ENCODE results near the gene FAM193A.

Gene FAM193A

DNA sequence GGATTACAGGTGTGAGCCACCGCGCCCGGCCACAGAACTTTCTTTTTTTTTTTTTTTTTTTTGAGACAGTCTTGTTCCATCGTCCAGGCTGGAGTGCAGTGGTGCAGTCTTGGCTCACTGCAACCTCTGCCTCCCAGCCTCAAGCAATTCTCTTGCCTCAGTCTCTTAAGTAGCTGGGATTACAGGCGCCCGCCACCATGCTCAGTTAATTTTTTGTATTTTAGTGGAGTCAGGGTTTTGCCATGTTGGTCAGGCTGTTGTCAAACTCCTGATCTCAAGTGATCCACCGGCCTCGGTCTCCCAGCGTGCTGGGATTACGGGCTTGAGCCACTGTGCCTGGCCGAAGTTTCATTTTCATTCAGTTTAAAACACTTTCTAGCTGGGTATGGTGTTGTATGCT is 16.4 kb downstream of the FAM193A start:
- TF ChIP-seq FOXP2 (optimal IDR thresholded peaks at IDR 0.05; ENCODE audit: borderline replicate concordance, extremely low read depth, extremely low read length, insufficient read depth) = no peak
- TF ChIP-seq, protein P1, sequence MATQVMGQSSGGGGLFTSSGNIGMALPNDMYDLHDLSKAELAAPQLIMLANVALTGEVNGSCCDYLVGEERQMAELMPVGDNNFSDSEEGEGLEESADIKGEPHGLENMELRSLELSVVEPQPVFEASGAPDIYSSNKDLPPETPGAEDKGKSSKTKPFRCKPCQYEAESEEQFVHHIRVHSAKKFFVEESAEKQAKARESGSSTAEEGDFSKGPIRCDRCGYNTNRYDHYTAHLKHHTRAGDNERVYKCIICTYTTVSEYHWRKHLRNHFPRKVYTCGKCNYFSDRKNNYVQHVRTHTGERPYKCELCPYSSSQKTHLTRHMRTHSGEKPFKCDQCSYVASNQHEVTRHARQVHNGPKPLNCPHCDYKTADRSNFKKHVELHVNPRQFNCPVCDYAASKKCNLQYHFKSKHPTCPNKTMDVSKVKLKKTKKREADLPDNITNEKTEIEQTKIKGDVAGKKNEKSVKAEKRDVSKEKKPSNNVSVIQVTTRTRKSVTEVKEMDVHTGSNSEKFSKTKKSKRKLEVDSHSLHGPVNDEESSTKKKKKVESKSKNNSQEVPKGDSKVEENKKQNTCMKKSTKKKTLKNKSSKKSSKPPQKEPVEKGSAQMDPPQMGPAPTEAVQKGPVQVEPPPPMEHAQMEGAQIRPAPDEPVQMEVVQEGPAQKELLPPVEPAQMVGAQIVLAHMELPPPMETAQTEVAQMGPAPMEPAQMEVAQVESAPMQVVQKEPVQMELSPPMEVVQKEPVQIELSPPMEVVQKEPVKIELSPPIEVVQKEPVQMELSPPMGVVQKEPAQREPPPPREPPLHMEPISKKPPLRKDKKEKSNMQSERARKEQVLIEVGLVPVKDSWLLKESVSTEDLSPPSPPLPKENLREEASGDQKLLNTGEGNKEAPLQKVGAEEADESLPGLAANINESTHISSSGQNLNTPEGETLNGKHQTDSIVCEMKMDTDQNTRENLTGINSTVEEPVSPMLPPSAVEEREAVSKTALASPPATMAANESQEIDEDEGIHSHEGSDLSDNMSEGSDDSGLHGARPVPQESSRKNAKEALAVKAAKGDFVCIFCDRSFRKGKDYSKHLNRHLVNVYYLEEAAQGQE (IDR thresholded peaks at IDR 0.05; ENCODE audit: insufficient read depth in 1 of 2, low read depth in 2 of 2, low read length in 2 of 2) = no peak
- TF ChIP-seq TAF1 (IDR thresholded peaks at IDR 0.05; ENCODE audit: borderline replicate concordance, insufficient read depth, low read length) = no peak
- TF ChIP-seq POLR2AphosphoS5 (IDR thresholded peaks at IDR 0.05; ENCODE audit: low read depth, low read length) = no peak
- TF ChIP-seq SIN3A (IDR thresholded peaks at IDR 0.05; ENCODE audit: borderline replicate concordance, insufficient read depth, low read length) = no peak

GRCh38 chr4:2558301-2558700 is 21.9 kb downstream of the FAM193A start:
- TF ChIP-seq SIN3A (IDR thresholded peaks at IDR 0.05; ENCODE audit: borderline replicate concordance, insufficient read depth, low read length) (no peak), TAF1 (IDR thresholded peaks at IDR 0.05; ENCODE audit: borderline replicate concordance, insufficient read depth, low read length) (no peak), FOXP2 (optimal IDR thresholded peaks at IDR 0.05; ENCODE audit: borderline replicate concordance, extremely low read depth, extremely low read length, insufficient read depth) (no peak), POLR2AphosphoS5 (IDR thresholded peaks at IDR 0.05; ENCODE audit: low read depth, low read length) (no peak)
- TF ChIP-seq, protein P1 (IDR thresholded peaks at IDR 0.05; ENCODE audit: insufficient read depth in 1 of 2, low read depth in 2 of 2, low read length in 2 of 2) = no peak

DNA sequence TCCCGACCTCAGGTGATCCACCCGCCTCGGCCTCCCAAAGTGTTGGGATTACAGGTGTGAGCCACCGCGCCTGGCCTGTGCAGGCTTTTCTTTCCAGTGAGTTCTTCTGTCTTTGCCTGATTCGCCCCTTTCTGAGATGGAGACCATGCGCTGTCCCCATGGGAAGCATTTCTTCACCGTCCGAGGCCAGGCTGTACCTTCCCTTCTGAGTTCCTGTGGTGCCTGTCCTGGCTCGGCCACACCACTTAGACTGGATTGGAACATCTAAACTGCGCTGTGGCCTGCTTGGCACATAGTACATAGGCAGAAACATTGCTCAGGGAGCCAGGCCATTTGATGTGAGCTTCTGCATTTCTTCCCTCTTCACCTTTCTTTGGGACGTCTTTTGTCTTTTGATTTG is 23.7 kb downstream of the FAM193A start:
- TF ChIP-seq POLR2AphosphoS5 (IDR thresholded peaks at IDR 0.05; ENCODE audit: low read depth, low read length) (no peak), TAF1 (IDR thresholded peaks at IDR 0.05; ENCODE audit: borderline replicate concordance, insufficient read depth, low read length) (no peak), FOXP2 (optimal IDR thresholded peaks at IDR 0.05; ENCODE audit: borderline replicate concordance, extremely low read depth, extremely low read length, insufficient read depth) (no peak), SIN3A (IDR thresholded peaks at IDR 0.05; ENCODE audit: borderline replicate concordance, insufficient read depth, low read length) (no peak)
- TF ChIP-seq, protein P1 (IDR thresholded peaks at IDR 0.05; ENCODE audit: insufficient read depth in 1 of 2, low read depth in 2 of 2, low read length in 2 of 2) = no peak

GRCh38 chr4:2565533-2565932 is 29.1 kb downstream of the FAM193A start:
- TF ChIP-seq TAF1 (IDR thresholded peaks at IDR 0.05; ENCODE audit: borderline replicate concordance, insufficient read depth, low read length) (no peak), FOXP2 (optimal IDR thresholded peaks at IDR 0.05; ENCODE audit: borderline replicate concordance, extremely low read depth, extremely low read length, insufficient read depth) (no peak), POLR2AphosphoS5 (IDR thresholded peaks at IDR 0.05; ENCODE audit: low read depth, low read length) (no peak), SIN3A (IDR thresholded peaks at IDR 0.05; ENCODE audit: borderline replicate concordance, insufficient read depth, low read length) (no peak)
- TF ChIP-seq, protein P1 (IDR thresholded peaks at IDR 0.05; ENCODE audit: insufficient read depth in 1 of 2, low read depth in 2 of 2, low read length in 2 of 2) = no peak

- TF ChIP-seq POLR2AphosphoS5 (IDR thresholded peaks at IDR 0.05; ENCODE audit: low read depth, low read length) = no peak
- no peak for TF ChIP-seq SIN3A (IDR thresholded peaks at IDR 0.05; ENCODE audit: borderline replicate concordance, insufficient read depth, low read length)
- TF ChIP-seq TAF1 (IDR thresholded peaks at IDR 0.05; ENCODE audit: borderline replicate concordance, insufficient read depth, low read length) = no peak
- TF ChIP-seq, protein P1 (IDR thresholded peaks at IDR 0.05; ENCODE audit: insufficient read depth in 1 of 2, low read depth in 2 of 2, low read length in 2 of 2) = no peak
- no peak for TF ChIP-seq FOXP2 (optimal IDR thresholded peaks at IDR 0.05; ENCODE audit: borderline replicate concordance, extremely low read depth, extremely low read length, insufficient read depth)
Measured at GRCh38 chr4:2570036-2570435, 33.6 kb downstream of the FAM193A start.
